ENCODE data around the gene AUH.

AUH gene

GRCh38 chr9:91336786-91337185, 24.9 kb downstream of the AUH start:
- DNase-seq (ENCODE audit: low spot score), result no peak

DNA sequence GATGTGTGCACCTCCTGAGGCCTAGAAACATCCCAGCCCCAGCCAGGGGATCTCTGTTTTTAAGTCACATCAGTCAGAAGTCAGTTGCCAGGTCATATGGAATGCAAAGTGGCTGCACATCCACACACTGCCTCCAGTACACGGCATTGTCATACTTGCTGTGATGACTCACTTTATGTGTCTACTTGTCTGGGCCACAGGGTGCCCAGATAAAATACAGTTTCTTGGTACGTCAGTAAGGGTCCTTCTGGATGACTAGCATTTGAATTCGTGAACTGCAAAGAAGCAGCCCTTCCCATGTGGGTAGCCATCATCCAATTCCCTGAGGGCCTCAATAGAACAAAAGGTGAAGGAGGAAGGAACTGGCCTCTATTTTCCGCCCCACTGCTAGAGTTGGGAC, 27.7 kb downstream of the AUH start:
- DNase-seq (ENCODE audit: low spot score), result no peak

DNA sequence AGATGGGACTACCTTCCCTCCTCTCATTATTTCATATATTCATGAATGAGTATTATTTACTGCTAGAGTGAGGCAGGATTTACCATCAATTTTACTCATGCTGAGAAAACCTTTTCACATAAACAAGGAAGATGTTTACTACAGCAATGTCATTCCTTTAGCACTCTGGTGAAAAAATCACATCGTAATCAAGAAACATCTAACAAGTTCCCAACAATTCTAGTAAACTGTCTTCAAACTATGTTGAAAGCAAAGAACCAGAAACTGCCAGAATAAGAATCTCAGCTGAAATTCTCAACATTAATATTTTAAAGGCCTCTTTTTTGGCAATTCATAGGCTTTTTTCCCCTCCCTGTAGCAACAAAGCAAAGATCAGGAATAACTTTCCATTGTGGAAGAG, 28.2 kb downstream of the AUH start:
- no peak for DNase-seq (ENCODE audit: low spot score)

GRCh38 chr9:91332546-91333231, 29.0 kb downstream of the AUH start:
- DNase-seq (ENCODE audit: low spot score), result no peak

DNA sequence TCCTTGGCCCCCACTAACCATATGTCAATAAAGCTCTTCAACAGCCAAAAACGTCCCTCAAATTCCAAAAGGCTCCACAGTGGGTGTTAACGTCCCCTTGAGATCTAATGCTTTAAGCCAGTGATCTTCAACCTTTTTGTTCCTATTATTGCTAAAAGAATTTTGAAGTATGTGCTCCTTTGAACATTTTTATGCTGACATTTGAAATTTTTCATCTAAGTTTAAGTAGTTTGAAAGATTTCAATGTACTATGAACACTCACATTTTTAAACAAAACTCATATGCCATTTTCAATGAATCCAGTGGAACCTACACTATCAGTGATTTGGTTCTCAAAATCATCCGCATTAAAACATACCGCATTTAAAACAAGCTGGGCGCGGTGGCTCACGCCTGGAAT, 29.9 kb downstream of the AUH start:
- no peak for DNase-seq (ENCODE audit: low spot score)

GRCh38 chr9:91328186-91328585, 33.5 kb downstream of the AUH start:
- no peak for DNase-seq (ENCODE audit: low spot score)

DNA sequence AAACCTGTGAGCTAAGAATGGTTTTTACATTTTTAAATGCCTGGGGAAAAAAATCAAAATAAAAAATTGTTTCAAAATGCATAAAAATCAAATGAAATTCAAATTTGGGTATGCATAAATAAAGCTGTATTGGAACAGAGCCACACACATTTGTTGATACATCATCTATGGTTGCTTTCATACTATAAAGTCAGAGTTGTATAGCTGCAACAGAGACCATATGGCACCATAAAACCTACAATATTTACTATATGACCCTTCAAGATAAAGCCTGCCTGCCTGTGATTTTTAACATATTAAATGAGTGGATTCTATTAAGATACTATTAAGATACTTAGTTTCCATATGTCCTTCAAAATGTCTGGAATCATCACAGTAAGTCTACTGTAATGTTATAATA, 40.0 kb downstream of the AUH start:
- no peak for DNase-seq (ENCODE audit: low spot score)

DNA sequence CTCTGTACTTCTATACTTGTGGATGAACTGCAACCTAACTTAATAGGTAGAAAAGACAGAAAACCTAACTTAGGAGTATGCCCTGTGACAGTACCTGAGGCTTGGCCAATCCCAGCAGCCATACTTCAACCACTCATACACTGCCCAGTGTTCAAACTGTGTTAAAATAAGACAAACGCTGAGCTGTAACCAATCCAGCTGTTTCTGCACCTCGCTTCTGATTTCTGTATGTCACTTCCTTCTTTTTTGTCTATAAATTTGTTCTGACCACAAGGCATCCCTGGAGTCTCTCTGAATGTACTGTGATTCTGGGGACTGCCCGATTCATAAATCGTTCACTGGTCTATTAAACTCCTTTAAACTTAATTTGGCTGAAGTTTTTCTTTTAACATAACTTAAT, 41.4 kb downstream of the AUH start:
- no peak for DNase-seq (ENCODE audit: low spot score)

DNA sequence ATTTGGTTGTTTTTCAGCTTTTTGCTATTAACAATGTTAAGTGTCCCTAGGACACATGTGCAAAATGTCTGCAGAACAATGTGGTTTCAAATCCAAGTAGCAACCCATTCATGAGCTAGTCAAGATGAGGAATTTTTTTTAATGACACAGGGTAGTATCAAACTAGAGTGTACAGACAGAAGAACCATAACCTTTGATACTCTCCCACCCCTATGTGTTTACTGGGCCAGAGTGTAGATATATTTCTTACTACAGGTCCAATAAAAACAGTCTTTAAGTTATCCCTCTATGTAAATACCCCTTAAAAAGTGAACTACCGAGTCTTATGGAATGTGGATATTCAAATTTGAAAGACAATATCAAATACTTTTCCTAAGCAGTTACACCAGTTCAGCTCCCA, 45.6 kb downstream of the AUH start:
- DNase-seq (ENCODE audit: low spot score), result no peak

GRCh38 chr9:91315191-91315590, 46.5 kb downstream of the AUH start:
- DNase-seq (ENCODE audit: low spot score), result no peak

GRCh38 chr9:91312717-91313325, 48.9 kb downstream of the AUH start:
- no peak for DNase-seq (ENCODE audit: low spot score)

DNA sequence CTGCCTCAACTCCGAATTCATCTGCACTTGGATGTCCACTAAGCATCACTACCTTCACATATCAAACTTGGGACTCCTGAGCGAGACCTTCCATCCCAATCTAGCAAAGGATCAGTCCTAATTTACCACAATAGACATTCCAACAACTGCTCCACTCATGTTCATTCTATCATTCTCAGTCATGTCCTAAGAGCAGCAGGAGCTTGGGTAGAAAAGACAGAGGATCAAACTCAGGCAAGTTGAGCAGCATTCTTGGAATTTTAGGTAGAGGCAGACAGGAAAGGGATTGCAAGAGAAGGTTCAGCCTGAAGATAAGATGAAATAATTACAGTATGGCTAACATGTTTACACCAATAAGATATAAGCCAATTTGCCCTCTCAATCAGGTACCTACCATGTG, 51.7 kb downstream of the AUH start:
- no peak for DNase-seq (ENCODE audit: low spot score)

- DNase-seq (ENCODE audit: low spot score), result no peak
Observed at GRCh38 chr9:91308191-91308590, 53.5 kb downstream of the AUH start.

GRCh38 chr9:91307279-91307678, 54.4 kb downstream of the AUH start:
- DNase-seq (ENCODE audit: low spot score), result no peak

DNA sequence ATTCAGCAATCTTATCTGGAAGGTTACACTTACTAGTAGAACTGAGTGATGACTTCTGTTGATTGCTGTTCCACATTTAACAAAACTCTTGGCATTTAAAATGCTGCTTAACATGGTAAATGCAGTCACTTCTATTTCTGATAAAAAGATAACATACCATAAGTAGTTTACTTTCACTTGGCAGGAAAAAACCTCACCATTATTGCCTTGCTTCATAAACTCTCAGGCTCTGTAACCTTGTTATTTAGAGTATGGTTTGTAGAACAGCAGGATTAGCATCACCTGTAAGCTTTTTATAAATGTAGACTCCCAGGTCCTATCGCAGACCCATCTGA, 55.5 kb downstream of the AUH start:
- DNase-seq (ENCODE audit: low spot score), result no peak

DNA sequence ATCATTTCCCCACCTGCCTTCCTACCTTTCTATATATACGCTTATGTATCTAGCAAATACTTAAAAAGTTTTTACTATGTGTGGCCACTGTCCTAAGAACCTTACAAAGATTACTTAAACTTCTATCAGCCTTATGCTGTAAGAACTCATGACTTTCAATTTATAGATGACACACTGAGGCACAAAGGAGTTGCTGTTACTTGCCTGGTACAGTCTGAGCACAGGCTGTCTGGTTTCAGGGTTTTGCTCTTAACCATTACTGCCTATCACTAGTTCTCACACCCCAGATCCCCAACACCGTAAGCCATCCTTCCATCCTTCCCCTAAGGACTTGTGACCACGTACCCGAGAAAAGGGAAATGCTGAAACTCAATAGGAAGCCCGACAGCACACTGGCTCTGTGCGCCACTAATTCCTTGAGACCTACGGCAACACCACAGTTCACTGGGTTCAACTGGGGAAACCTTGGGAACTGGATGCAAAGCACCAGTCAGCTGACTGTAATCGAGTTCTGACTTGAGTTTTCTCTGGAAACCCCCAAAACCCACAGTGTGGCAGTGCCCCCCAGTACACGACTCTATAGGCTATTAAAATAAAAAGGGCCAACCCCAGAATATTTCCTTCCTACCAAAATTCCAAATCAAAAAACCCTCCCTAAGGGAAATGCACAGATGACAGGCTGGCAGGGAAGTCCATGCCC, 56.0 kb downstream of the AUH start:
- peak; percentile 12 for DNase-seq (ENCODE audit: low spot score)

- no peak for DNase-seq (ENCODE audit: low spot score)
Observed at GRCh38 chr9:91303741-91304415, 57.8 kb downstream of the AUH start.

- peak; percentile 41 for DNase-seq (ENCODE audit: low spot score)
Observed at GRCh38 chr9:91302831-91303230, 58.9 kb downstream of the AUH start.

DNA sequence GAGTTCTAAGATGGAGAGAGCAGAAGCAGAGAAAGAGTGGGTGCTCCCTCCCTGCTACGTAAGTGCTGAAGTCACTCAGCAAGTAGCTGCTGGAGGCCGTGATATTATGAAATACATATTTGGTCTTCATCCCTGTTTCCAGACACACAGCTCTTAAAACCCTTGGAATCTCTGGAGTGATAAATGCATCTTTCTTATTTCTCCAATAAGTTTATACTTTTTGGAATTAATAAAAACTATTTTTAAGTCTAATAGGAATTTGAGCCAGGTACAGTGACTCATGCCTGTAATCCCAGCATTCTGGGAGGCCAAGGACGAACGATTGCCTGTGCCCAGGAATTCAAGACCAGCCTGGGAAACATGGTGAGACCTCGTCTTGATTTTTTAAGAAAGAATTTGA, 60.6 kb downstream of the AUH start:
- DNase-seq (ENCODE audit: low spot score), result no peak

DNA sequence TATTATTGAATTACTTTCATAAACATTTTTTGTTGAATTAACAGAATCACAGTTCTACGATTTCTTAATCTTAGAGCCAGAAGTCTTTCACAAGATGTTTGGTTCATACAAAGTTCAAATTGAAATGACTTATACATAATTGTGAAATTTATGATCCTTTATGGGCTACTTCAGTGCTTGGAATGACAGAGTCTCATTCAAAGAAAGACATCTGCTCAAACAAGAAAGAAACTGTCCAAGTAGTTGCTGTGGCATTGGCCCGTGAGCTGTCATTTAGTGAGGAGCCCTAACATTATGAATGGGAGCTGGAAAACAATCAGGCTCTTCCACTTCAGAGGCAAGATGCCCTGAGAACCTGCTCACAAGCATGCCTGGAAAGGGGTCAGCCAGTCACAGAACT, 63.4 kb downstream of the AUH start:
- DNase-seq (ENCODE audit: low spot score), result no peak

GRCh38 chr9:91297306-91297705, 64.4 kb downstream of the AUH start:
- DNase-seq (ENCODE audit: low spot score), result no peak

DNA sequence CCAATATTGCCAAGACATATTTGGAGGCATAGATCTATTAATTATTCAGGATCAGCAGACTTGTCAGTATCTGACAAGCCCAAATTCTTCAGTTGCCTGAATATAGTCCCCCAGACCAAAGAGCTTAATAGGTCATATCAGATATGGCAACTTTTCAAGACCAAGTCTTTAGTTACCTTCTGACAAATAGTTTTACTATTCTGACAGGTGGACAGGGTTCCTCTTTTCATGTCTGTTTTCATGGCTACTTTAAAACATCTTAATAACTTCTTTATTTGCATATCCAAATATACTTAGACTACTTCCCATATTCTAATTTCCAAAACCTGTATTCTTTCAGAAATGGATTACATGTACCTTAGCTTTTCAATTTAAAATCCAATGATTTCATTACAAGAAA, 65.4 kb downstream of the AUH start:
- DNase-seq (ENCODE audit: low spot score), result no peak

- DNase-seq (ENCODE audit: low spot score), result no peak
Observed at GRCh38 chr9:91295357-91295756, 66.4 kb downstream of the AUH start.
